Fibroblast of lung (primary cell): ENCODE data around the gene H1-8.

Experiments used
- CTCF ChIP-seq, 2 donors: IDR thresholded peaks in 1 of 2; conservative IDR thresholded peaks in 1 of 2; 1 replicate in 1 of 2; 2 replicates in 1 of 2; pipeline ENCODE4 v1.5.1; 2011 to 2012; ENCODE audit warnings: low read length in 2 of 2, control low read depth in 1 of 2, inconsistent platforms in 1 of 2, low read depth in 1 of 2, mild to moderate bottlenecking in 1 of 2
- EZH2 ChIP-seq: IDR thresholded peaks from 2 replicates; pipeline ENCODE4 v1.5.1; 2012; ENCODE audit warnings: low read length, control low read depth, mild to moderate bottlenecking; ENCODE audit errors: missing control alignments

GRCh38 chr3:129569856-129570255 is 26.9 kb downstream of the H1-8 start:
- TF ChIP-seq CTCF (conservative IDR thresholded peaks at IDR 0.05 in 1 of 2, IDR thresholded peaks at IDR 0.05 in 1 of 2; ENCODE audit: low read depth in 1 of 2, low read length in 2 of 2): no peak
- TF ChIP-seq EZH2: no peak
